NOMO-1 treated with DMSO at 0.1 percent for 48 hours (cell line): ENCODE data around the gene FICD.
A peak's percentile ranks its signal among the peaks of the same experiment; 100 is the strongest.

Experiments used
- DNase-seq: peaks from one replicate; lab custom pipeline; 2025; ENCODE audit not compliant: unreplicated experiment; lab: John Stamatoyannopoulos, UW

The FICD gene

DNA sequence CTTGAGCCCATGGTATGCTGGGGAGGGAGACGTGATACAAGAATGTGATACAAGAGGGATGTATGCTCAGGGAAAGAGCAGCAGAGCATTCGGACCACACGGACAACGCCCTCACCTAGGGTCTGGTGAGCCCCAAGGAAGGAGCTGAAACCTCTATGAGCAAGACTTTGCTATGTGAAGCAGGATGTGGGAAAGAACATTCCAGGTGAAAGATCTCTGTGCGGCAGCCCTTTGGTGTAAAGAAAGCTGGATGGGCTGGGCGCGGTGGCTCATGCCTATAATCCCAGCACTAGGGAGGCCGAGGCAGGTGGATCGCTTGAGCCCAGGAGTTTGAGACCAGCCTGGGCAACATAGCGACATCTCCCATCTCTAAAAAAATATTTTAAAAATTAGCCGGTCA is 16.9 kb upstream of the FICD start:
- no peak for DNase-seq

DNA sequence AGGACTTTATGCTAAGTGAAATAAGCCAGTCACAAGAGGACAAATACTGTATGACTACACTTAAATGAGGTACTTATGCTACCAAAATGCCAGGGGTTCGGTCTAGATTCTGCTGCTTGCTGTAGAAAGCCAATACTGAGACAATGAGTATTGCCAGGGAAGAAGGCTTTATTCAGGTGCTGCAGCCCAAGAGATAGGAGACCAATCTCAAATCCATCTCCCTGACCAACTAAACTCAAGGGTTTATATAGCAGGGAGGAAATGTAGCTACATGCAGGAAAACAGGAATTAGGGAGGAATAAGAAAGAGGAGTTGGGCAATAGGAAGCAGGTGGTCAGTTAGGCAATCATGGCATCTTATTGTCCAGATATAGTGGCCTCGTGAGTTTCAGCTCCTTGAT is 12.2 kb upstream of the FICD start:
- DNase-seq: no peak

DNA sequence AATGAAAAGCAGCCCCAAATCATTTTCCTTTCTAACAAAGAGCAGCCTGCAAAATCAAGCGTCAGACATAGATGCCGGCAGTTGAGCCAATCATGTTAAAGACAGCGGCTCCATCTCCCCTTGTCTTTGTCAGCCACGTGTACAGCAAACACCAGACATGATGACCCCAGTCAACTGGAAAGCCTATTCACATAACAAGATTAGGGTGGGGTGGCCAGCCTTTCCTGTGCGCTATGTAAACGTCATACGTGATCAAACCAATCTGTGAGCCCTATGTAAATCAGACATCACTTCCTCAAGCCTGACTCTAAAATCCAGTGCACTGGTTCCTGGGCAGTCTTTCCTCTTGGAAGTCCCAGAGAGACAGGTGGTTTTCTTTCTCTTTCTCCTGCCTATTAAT is 9.9 kb upstream of the FICD start:
- DNase-seq: no peak

DNA sequence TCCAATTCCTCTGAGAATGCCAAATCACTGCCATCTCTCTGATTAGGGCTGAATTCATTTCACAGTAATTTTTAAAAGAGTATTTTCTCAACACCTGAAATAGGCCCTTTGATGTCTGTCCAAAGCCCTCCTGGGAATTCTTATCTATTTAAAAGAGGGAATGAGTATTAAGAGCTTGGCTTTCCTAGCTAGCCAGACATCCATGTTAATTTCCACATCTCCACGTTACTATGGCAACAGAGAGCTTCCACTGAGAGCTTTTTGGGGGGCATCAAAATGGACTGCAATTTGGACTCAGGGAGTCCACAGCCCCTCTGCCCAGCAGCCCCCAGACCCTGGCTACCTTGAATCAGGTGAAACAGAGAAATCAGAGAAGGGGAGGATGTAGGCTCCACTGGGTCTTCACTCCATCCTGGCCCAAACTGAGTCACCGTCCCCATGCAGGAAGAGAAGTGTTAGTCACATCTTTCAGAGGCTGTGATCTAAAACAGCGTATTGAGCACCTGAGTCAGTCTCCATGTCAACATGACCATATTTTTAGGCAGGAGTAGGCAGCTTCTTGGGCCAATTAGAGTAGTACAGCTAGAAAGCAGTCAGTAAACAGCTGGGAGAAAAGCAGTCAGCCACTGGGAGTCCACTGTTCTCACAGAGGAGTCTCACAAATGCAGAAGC is 7.0 kb upstream of the FICD start:
- DNase-seq: no peak

DNA sequence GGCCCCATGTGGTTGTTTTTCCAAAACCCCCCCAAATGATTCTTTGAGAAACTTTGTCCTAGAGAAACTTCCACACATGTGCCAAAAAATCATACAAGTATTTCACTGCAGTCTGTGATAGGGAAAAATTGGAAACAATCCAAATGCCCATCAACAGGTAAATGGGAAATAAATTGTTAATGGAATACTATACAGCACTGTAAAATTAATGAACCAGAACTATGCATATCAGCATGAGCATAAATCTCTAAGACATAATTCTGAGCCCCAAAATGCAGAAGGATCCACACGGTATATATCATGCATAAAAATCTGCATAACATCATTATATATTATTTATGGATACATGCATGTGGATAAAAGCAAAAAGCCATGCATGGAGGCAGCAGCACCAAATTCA is 5.3 kb upstream of the FICD start:
- no peak for DNase-seq

DNA sequence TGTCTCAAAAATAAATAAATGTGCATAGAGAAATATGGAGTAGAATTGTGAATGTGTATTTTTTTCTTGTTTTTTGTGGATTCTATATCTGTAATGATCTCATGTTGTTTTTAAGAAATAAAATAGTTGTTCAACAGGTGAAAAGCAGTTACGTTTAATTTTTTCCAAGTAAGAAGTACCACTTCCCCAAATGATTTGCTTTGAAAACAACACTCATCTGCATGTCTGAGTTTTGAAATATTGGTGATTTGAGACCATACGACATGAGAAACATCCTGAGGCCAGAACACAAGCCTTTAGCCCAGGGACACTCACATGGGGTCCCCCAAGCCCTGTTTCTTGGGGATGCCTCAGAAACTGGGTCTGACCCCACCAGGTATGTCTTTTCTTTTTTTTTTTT is 4.2 kb upstream of the FICD start:
- peak; percentile 11 for DNase-seq

DNA sequence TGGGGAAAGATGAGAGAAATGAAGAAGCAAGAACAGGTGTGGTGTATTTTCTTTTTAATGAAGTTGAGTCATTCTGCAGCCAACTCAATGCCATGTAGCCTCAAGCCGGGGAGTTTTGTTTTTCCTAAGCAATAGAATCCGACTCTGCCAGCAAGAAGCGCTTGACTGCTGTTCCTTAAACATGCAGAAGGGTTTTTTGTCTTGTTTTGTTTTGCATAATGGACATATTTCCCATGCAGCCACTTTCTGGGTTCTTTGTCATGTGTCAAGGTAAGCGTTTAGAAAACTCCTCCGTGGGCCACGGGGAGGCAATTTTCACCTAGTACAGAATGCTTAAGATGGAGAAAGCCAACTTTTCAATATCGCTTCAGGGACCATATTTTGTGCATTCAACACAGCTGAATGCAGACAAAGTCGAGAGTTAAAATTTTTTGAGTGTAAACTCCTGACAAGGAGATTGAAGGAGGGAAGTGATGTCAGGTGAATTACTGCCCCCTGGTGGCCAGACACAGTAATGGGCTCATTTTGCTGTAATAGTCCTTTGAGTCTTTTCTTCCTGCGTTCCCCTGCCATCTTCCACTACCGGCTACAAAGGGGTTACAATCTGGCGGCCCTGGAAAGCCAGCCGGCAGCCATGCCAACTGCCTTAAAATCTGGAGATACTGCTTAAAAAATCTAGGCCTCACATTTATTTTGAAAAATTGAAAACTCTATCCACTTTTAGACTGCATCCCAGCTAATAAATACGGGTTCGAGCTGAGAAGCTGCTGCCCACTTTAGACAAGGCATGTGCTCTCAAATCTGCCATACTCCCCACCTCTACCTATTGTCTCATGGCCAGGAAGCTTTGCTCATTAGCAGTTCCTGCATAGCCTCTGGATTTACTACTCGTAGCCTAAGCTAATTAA is 3.2 kb upstream of the FICD start:
- peak; percentile 58 for DNase-seq

DNA sequence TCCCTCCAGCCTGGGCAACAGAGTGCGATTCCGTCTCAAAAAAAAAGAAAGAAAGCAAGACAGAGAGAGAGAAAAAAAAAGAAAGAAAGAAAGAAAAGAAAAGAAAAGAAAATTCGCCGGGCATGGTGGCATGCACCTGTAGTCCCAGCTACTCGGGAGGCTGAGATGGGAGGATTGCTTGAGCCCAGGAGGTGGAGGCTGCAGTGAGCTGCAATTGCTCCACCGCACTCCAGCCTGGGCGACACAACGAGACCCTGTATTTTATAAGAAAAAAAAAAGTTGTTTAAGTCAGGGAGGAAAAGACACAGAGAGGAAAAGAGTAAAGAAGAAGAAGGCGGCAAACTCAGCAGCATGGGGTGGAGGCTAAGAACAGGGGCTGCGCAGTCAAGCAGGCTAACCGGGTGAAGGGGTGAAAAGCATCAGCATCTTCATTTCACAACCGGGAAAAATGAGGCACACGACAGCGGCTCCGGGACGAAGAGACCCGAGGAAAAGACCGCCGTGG is 557 bp upstream of the FICD start:
- DNase-seq: no peak

DNA sequence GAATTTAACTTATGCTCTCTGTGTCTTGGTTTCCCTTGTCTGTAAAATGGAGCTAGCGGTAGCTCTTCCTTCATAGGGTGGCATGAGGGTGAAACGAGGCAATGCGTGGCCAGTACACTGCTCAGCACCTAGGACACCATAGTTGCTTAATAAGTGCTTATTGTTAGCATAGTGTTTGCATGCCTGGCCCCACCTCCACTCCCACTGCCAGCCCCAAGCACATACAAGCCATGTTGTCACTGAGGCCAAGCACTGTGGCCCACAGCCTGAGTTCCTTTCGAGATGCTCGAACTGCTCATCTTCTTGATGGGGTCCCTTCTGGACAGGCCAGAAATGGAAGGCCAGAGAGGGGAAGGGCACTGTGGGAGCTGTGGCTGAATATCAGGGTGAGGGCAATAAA is 839 bp downstream of the FICD start:
- peak; percentile 12 for DNase-seq

DNA sequence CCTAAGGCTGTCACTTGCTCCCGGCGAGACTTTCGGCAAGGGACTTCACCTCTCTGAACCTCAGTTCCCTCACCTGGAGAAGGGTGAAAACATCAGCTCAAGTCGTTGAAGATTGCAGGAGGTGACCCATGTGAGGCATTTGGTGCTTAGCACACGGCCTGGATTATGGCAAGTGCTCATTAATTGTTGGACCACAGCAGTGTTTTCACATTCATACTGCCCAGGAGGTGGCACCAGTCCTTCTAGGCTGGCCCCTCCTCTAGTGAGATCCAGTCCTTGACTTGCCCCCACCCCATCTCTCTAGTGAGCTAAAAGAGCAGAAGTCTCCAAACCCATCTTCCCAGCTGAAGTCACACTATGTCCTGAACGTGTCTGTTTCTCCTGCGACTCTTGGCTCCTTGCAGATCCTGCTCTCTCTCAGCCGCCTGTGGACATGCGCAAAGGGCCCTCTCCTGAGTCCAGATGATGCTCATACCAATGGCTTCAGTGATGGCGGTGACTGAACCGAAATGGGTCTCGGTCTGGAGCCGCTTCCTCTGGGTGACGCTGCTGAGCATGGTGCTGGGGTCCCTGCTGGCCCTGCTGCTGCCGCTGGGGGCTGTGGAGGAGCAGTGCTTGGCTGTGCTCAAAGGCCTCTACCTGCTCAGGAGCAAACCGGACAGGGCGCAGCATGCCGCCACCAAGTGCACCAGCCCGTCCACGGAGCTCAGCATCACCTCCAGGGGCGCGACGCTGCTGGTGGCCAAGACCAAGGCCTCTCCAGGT is 1.6 kb downstream of the FICD start:
- DNase-seq: no peak

DNA sequence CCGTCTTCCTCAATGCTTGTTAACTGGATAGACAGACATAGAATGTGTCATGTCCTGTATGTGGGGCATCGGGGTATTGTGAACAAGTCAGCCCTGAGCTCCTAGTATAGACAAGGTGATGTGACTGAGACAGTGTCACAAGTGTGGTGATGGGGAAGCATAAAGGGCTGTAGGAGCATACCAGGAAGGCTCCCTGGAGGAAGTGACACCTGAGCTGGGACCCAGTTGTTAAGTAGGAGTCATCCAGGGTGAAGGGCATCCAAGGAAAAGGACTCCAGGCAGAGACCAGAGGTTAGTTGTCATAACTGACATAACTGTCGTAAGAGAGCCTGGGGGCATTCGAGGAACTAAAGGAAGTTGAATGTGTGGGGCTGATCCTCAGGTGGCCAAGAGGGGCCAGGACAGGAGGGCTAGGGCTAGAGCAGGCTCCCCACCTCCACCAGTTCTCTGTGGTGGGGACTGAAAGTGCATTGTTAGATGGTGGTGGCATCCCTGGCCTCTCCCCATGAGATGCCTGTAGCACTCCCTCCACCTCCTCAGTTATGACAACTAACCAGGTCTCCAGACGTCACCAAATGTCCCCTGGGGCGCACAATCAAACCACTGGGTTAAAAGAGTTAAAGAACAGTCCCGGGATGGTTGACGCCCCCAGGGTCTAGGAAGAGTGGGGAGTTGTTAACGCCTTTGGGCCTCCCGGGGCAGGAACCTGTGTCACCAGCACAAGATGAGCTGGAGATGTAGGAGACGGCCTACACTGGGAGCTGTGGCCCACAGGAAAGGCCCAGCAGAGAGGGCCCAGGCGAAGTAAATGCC is 2.4 kb downstream of the FICD start:
- DNase-seq: no peak

DNA sequence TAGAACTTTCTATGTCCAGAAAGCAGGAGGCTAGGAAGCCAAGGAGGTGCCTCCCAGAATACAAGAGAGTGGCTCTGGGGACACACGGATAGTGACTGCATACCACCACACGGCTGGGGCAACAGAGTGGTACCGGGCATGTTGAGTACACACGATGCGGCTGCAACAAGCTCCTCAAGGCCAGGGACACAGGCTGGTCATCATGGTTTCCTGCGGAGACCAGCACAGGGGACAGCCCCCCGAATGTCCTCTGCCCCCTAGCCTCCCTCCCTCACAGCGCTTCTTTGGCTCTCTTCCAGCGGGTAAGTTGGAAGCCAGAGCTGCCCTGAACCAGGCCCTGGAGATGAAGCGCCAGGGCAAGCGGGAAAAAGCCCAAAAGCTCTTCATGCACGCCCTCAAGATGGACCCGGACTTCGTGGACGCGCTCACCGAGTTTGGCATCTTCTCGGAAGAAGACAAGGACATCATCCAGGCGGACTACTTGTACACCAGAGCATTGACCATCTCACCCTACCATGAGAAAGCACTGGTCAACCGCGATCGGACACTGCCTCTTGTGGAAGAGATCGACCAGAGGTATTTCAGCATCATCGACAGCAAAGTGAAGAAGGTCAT is 3.1 kb downstream of the FICD start:
- no peak for DNase-seq

DNA sequence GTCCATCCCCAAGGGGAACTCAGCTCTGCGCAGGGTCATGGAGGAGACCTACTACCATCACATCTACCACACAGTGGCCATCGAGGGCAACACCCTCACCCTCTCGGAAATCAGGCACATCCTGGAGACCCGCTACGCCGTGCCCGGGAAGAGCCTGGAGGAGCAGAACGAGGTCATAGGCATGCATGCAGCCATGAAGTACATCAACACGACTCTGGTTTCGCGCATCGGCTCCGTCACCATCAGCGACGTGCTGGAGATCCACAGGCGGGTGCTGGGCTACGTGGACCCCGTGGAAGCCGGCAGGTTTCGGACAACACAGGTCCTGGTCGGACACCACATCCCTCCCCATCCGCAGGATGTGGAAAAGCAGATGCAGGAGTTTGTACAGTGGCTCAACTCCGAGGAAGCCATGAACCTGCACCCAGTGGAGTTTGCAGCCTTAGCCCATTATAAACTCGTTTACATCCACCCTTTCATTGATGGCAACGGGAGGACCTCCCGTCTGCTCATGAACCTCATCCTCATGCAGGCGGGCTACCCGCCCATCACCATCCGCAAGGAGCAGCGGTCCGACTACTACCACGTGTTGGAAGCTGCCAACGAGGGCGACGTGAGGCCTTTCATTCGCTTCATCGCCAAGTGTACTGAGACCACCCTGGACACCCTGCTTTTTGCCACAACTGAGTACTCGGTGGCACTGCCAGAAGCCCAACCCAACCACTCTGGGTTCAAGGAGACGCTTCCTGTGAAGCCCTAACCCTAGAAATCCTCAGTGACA is 3.8 kb downstream of the FICD start:
- DNase-seq: no peak

DNA sequence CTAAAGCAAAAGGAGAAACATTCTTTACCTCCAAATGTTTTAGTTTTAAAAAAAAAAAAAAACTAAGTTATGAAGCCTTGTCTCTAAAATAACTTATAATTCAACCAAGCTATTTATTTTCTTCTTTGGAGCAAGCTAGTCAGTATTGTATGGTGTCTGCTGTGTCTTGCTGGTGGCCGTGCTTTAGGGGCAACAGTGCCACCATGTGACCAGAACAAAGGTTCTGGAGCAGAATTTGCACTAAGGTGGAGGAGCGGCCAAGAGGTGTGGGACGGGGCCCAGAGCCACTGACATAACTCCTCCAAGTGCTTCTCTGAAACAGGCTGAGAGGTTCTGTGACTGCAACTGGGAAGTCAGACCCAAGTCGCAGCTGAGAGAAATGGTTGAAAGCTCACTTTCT is 4.5 kb downstream of the FICD start:
- no peak for DNase-seq

DNA sequence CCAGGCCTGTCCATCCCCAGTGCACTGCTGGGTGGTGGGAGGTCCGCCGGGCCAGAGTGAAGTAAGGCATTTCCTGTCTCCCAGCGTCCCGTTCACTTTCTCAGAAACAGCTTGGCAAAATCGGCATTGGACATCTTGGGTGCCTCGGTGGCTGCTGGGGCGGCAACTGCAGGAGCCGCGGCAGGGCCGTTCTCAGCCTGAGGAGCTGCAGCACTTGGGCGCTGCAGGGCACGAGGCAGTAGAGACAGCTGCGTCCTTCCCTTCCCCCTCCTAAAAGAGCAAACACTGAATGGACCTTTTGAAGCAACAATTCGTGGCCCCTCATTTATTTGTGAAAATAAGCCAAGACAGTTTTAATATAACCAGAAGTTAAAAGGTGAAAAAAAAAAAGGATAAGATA is 8.3 kb downstream of the FICD start:
- no peak for DNase-seq

DNA sequence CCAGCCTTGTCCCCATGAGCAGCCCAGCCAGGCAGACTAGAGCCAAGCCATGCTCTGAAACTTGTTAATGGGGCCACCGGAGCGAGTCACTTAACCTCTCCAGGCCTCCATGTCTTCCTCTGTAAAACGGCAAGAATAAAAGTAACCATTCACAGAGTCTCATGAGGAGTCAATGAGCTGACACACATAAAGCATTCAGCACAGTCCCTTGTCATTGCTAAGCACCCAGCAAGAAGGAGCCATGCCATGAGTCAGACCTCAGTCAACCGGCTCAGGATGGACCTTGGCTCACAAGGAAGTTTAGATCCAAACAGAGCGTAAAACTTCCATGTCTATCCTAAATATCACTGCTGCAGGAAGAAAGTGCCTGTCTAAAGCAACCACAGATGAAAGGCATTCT is 10.6 kb downstream of the FICD start:
- DNase-seq: no peak

DNA sequence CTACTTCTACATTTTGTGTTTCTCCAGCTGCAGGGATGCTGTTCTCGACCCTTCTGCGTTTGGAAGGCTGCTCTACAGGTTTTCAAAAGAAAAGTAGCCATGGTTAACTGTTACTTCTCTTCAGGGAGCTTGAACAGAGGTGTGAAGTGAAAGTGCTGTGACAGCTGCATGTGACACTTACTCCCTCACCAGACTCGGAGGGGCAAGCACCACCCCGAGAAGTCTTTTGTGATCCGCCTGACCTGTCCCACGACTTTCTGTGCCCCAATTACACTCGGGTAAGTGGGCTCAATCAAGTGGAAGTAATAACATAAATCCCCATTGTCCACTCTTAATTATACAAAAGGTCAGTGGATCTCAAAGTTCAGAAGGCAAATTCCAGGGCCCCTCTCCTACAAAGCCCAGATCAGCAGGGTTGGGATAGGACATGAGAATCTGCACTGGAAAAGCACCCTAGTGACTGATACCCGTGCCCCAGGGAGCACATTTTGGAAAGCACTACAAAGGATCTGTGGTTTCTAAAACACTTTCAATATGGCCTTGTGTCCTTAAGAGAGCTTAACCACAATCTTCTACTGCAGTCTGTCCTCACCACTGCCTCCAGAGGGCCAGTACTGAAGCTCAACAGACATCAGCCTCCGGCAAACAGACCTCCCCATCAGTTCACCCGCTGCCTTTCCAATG is 11.5 kb downstream of the FICD start:
- no peak for DNase-seq

DNA sequence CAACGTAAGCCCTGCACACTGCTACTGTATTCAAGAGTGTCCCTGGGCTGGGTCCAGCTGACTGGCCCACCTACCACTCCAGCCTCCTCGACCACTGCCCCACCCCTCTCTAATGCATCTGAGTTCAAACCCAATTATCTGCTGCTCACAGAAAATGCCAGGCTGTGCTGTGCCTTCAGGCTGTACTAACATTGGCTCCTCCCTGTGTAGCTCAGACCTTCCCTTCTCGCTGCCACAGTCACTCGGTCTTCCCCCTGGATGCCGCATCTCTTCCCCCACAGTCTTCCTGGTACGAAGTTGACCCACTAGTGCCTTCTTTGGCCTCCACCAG is 12.1 kb downstream of the FICD start:
- DNase-seq: no peak

DNA sequence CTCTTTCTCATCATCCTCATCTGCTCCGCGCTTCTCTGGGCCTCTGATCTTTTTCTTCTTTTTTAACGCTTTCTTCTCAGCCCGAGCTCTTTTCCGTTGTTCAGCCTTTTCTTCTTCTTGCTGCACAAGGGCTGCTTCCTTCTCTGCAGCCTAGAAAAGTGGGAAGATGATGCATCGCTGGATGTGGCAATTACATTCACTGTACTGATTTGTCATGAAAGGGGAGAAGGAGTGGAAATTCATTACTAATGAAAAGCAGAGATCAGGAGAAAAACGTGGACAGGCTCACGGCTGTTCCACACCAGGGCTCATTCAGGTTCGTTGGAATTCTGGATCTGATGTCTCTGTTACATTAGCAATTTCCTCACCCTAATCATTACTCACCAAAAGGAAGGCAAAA is 15.1 kb downstream of the FICD start:
- DNase-seq: no peak
